Measurements from ENCODE around the gene NBL1. TPM values are rescaled to one million over a fixed set of nuclear protein-coding genes. Genes with fewer than 3 reads are reported as not detected.

Gene NBL1
- total RNA-seq, 1 donor from 2014 or later, result 53.0 TPM

- peaks cover 3% of the 10 kb centered on the region for H3K27me3 Mint-ChIP-seq (ENCODE audit: insufficient read depth)
- peaks cover 2% of the 10 kb centered on the region for H3K36me3 Mint-ChIP-seq (ENCODE audit: low read depth)
- H3K27ac Mint-ChIP-seq, result no peak overlapping the region
- no peak for DNase-seq (ENCODE audit: low spot score)
- no peak overlapping the region for H3K4me3 Mint-ChIP-seq
- H3K9me3 Mint-ChIP-seq, result no peaks in the 10 kb centered on the region
- peaks cover 16% of the 10 kb centered on the region for H3K4me1 Mint-ChIP-seq (ENCODE audit: low read depth)
- intact Hi-C loops (cut with micrococcal nuclease), result no loop called here
Measured at GRCh38 chr1:19654886-19655717, 11.0 kb downstream of the NBL1 start.

DNA sequence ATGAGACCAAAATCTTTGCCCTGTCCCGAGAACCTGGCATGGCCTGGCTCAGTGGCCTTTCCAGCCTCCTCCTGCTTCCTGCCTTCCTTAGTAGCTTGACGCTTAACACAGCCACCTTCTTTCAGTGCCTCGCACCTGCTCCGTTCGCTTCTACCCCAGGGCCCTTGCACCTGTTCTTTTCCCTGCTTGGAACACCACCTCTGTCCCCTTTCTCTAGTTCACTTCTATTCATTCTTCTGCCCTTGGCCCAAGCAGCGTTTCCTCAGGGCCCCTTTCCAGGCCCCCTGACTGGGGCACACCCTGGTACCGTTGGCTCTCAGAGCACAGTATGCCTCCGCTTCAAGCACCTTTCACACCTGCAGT lies 11.6 kb downstream of the NBL1 start:
- Mint-ChIP-seq H3K27ac (peak overlapping the region; percentile 20), H3K4me1 (ENCODE audit: low read depth) (peaks cover 16% of the 10 kb centered on the region), H3K36me3 (ENCODE audit: low read depth) (peaks cover 2% of the 10 kb centered on the region), H3K27me3 (ENCODE audit: insufficient read depth) (peaks cover 3% of the 10 kb centered on the region), H3K4me3 (no peak overlapping the region), H3K9me3 (no peaks in the 10 kb centered on the region)
- intact Hi-C loops (cut with micrococcal nuclease), result no loop called here
- no peak for DNase-seq (ENCODE audit: low spot score)

DNA sequence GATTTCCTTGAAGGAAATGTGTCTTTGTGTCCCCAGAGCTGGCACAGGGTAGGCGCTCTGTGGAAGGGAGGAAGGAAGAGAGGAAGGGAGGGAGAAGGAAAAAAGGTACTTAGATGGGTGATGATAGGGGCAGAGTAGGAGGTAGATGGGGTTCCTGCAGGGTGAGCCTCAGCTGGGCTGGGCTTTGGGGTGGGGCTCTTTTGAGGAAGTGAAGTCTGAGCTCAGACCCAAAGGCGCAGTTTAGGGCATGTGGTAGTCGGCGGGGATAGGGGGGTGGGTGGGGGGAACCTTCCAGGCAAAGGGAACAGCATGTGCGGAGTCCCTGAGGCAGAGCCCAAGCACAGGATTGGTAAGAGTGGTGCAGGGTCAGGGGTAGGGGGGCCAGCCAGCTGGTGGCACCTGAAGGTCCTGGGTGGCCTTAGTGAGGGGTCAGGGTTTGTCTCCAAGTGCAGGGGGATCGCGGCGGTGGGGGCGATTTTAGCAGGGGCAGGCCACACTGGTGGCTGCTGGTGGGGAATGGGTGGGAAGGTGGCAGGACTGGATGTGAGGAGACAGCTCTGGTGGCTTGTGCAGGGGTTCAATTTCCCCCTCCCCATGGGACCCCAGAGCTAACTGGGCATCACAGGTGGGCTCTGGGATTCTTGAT lies 12.1 kb downstream of the NBL1 start:
- intact Hi-C loops (cut with micrococcal nuclease), result no loop called here
- Mint-ChIP-seq H3K4me1 (ENCODE audit: low read depth) (peaks cover 16% of the 10 kb centered on the region), H3K27me3 (ENCODE audit: insufficient read depth) (peaks cover 3% of the 10 kb centered on the region), H3K4me3 (no peak overlapping the region), H3K27ac (no peak overlapping the region), H3K36me3 (ENCODE audit: low read depth) (peaks cover 2% of the 10 kb centered on the region), H3K9me3 (no peaks in the 10 kb centered on the region)
- no peak for DNase-seq (ENCODE audit: low spot score)

DNA sequence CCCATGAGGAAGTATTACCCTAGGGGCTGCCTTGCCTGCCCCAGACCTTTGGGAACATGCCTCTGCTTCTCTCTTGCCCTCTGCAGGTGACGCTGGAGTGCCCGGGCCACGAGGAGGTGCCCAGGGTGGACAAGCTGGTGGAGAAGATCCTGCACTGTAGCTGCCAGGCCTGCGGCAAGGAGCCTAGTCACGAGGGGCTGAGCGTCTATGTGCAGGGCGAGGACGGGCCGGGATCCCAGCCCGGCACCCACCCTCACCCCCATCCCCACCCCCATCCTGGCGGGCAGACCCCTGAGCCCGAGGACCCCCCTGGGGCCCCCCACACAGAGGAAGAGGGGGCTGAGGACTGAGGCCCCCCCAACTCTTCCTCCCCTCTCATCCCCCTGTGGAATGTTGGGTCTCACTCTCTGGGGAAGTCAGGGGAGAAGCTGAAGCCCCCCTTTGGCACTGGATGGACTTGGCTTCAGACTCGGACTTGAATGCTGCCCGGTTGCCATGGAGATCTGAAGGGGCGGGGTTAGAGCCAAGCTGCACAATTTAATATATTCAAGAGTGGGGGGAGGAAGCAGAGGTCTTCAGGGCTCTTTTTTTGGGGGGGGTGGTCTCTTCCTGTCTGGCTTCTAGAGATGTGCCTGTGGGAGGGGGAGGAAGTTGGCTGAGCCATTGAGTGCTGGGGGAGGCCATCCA lies 12.8 kb downstream of the NBL1 start:
- no peak for DNase-seq (ENCODE audit: low spot score)
- peaks cover 2% of the 10 kb centered on the region for H3K36me3 Mint-ChIP-seq (ENCODE audit: low read depth)
- peaks cover 7% of the 10 kb centered on the region for H3K27me3 Mint-ChIP-seq (ENCODE audit: insufficient read depth)
- intact Hi-C loops (cut with micrococcal nuclease), result no loop called here
- H3K4me1 Mint-ChIP-seq (ENCODE audit: low read depth), result peaks cover 21% of the 10 kb centered on the region
- H3K9me3 Mint-ChIP-seq, result no peaks in the 10 kb centered on the region
- H3K4me3 Mint-ChIP-seq, result no peak overlapping the region
- no peak overlapping the region for H3K27ac Mint-ChIP-seq

DNA sequence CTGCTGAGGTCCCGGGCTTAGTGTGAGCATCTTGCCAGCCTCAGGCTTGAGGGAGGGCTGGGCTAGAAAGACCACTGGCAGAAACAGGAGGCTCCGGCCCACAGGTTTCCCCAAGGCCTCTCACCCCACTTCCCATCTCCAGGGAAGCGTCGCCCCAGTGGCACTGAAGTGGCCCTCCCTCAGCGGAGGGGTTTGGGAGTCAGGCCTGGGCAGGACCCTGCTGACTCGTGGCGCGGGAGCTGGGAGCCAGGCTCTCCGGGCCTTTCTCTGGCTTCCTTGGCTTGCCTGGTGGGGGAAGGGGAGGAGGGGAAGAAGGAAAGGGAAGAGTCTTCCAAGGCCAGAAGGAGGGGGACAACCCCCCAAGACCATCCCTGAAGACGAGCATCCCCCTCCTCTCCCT lies 13.4 kb downstream of the NBL1 start:
- no peak overlapping the region for H3K4me3 Mint-ChIP-seq
- H3K36me3 Mint-ChIP-seq (ENCODE audit: low read depth), result peaks cover 2% of the 10 kb centered on the region
- DNase-seq (ENCODE audit: low spot score), result no peak
- H3K9me3 Mint-ChIP-seq, result no peaks in the 10 kb centered on the region
- H3K27ac Mint-ChIP-seq, result no peak overlapping the region
- intact Hi-C loops (cut with micrococcal nuclease), result no loop called here
- H3K4me1 Mint-ChIP-seq (ENCODE audit: low read depth), result peaks cover 21% of the 10 kb centered on the region
- H3K27me3 Mint-ChIP-seq (ENCODE audit: insufficient read depth), result peaks cover 12% of the 10 kb centered on the region

DNA sequence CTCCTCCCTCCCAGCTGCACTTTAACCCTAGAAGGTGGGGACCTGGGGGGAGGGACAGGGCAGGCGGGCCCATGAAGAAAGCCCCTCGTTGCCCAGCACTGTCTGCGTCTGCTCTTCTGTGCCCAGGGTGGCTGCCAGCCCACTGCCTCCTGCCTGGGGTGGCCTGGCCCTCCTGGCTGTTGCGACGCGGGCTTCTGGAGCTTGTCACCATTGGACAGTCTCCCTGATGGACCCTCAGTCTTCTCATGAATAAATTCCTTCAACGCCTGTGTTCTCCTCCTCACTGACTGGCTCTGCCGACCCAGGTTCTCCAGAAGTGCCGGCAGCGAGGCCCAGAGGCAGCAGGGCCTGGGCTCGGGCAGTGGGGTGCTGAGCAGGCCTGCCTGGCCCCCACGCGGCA lies 14.1 kb downstream of the NBL1 start:
- intact Hi-C loops (cut with micrococcal nuclease), result no loop called here
- peak overlapping the region; percentile 29 for H3K27ac Mint-ChIP-seq

GRCh38 chr1:19661721-19662228 lies 17.7 kb downstream of the NBL1 start:
- no peak overlapping the region for H3K4me3 Mint-ChIP-seq
- no peaks in the 10 kb centered on the region for H3K36me3 Mint-ChIP-seq (ENCODE audit: low read depth)
- peaks cover 41% of the 10 kb centered on the region for H3K27me3 Mint-ChIP-seq (ENCODE audit: insufficient read depth)
- no peak for DNase-seq (ENCODE audit: low spot score)
- H3K27ac Mint-ChIP-seq, result no peak overlapping the region
- intact Hi-C loops (cut with micrococcal nuclease), result loop anchor here (1.0 to 5.0 kb wide), 4 partner anchors 43 to 271 kb away; partner anchors contain the start of gene OTUD3
- H3K9me3 Mint-ChIP-seq, result no peaks in the 10 kb centered on the region
- H3K4me1 Mint-ChIP-seq (ENCODE audit: low read depth), result peaks cover 12% of the 10 kb centered on the region

More for the DNA sequence above, 14.1 kb downstream of the NBL1 start:
- Mint-ChIP-seq H3K36me3 (ENCODE audit: low read depth) (peaks cover 2% of the 10 kb centered on the region), H3K4me1 (ENCODE audit: low read depth) (peaks cover 21% of the 10 kb centered on the region), H3K9me3 (no peaks in the 10 kb centered on the region), H3K4me3 (no peak overlapping the region), H3K27me3 (ENCODE audit: insufficient read depth) (peaks cover 18% of the 10 kb centered on the region)
- no peak for DNase-seq (ENCODE audit: low spot score)

DNA sequence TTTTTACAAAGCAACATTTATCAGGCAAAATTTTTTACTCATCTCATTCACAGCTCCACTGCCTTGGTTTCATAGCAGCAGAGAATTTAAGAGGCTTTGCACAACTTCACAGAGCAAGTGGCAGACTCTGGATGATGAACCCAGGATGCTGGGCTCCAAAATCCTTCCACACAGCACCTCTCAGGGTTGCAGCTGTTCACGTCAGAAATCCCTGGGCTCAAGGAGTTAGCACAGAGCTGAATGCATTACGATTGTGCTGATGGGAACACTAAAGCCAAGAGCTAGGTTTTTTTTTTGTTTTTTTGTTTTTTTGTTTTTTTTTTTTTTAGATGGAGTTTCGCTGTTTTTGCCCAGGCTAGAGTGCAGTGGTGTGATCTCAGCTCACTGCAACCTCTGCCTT lies 18.2 kb downstream of the NBL1 start:
- no peak overlapping the region for H3K27ac Mint-ChIP-seq
- H3K9me3 Mint-ChIP-seq, result no peaks in the 10 kb centered on the region
- peaks cover 12% of the 10 kb centered on the region for H3K4me1 Mint-ChIP-seq (ENCODE audit: low read depth)
- no peak for DNase-seq (ENCODE audit: low spot score)
- peaks cover 47% of the 10 kb centered on the region for H3K27me3 Mint-ChIP-seq (ENCODE audit: insufficient read depth)
- no peaks in the 10 kb centered on the region for H3K36me3 Mint-ChIP-seq (ENCODE audit: low read depth)
- H3K4me3 Mint-ChIP-seq, result no peak overlapping the region
- intact Hi-C loops (cut with micrococcal nuclease), result loop anchor here (5.0 kb wide), 1 partner anchor 220 kb away; the partner anchor contains the start of gene OTUD3

- Mint-ChIP-seq H3K9me3 (no peaks in the 10 kb centered on the region), H3K27me3 (ENCODE audit: insufficient read depth) (peaks cover 57% of the 10 kb centered on the region), H3K4me3 (no peak within 1 kb of the TSS), H3K36me3 (ENCODE audit: low read depth) (no peaks in the 10 kb centered on the region), H3K27ac (no peak within 1 kb of the TSS), H3K4me1 (ENCODE audit: low read depth) (peaks cover 10% of the 10 kb centered on the region)
- intact Hi-C loops (cut with micrococcal nuclease), result loop anchor here (5.0 kb wide), 1 partner anchor 218 kb away; the partner anchor contains the start of gene OTUD3
- no peak for DNase-seq (ENCODE audit: low spot score)
Measured at GRCh38 chr1:19664453-19665185, 20.5 kb downstream of the NBL1 start, which contains the start of gene HTR6. Gene HTR6 (plus strand): TSS chr1:19664875. CDS start chr1:19665754, 879 bp downstream.

DNA sequence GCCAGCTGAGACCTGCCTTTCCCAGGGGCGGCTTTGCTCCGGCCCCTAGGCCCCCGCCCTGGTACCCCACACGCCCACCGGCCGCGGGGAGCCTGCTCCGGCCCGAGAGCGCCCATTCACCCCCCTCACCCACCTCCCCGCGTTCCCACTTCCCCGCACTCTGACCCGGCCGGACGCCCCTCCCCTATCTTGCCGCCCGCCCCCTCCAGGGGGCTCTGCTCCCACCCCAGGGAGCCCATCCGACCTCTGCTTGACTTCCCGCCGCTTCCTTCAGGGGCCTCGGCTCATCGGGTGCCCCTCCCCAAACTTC lies 21.0 kb downstream of the NBL1 start:
- Mint-ChIP-seq H3K27ac (no peak overlapping the region), H3K4me3 (no peak overlapping the region)
- intact Hi-C loops (cut with micrococcal nuclease), result no loop called here

GRCh38 chr1:19665496-19666465 lies 21.7 kb downstream of the NBL1 start:
- peaks cover 5% of the 10 kb centered on the region for H3K4me1 Mint-ChIP-seq (ENCODE audit: low read depth)
- peaks cover 54% of the 10 kb centered on the region for H3K27me3 Mint-ChIP-seq (ENCODE audit: insufficient read depth)
- no peak overlapping the region for H3K27ac Mint-ChIP-seq
- DNase-seq (ENCODE audit: low spot score), result no peak
- intact Hi-C loops (cut with micrococcal nuclease), result no loop called here
- H3K9me3 Mint-ChIP-seq, result no peaks in the 10 kb centered on the region
- no peaks in the 10 kb centered on the region for H3K36me3 Mint-ChIP-seq (ENCODE audit: low read depth)
- peak overlapping the region; percentile 58 for H3K4me3 Mint-ChIP-seq

More for the DNA sequence above, 21.0 kb downstream of the NBL1 start:
- no peaks in the 10 kb centered on the region for H3K36me3 Mint-ChIP-seq (ENCODE audit: low read depth)
- peaks cover 54% of the 10 kb centered on the region for H3K27me3 Mint-ChIP-seq (ENCODE audit: insufficient read depth)
- DNase-seq (ENCODE audit: low spot score), result no peak
- H3K4me1 Mint-ChIP-seq (ENCODE audit: low read depth), result peaks cover 5% of the 10 kb centered on the region
- H3K9me3 Mint-ChIP-seq, result no peaks in the 10 kb centered on the region
